ENCODE measurements around the gene TYRO3. TPM values are rescaled to one million over a fixed set of nuclear protein-coding genes. Genes with fewer than 3 reads are reported as not detected.

The TYRO3 gene
- under 1 TPM; 0.32 to 0.66 TPM for total RNA-seq

DNA sequence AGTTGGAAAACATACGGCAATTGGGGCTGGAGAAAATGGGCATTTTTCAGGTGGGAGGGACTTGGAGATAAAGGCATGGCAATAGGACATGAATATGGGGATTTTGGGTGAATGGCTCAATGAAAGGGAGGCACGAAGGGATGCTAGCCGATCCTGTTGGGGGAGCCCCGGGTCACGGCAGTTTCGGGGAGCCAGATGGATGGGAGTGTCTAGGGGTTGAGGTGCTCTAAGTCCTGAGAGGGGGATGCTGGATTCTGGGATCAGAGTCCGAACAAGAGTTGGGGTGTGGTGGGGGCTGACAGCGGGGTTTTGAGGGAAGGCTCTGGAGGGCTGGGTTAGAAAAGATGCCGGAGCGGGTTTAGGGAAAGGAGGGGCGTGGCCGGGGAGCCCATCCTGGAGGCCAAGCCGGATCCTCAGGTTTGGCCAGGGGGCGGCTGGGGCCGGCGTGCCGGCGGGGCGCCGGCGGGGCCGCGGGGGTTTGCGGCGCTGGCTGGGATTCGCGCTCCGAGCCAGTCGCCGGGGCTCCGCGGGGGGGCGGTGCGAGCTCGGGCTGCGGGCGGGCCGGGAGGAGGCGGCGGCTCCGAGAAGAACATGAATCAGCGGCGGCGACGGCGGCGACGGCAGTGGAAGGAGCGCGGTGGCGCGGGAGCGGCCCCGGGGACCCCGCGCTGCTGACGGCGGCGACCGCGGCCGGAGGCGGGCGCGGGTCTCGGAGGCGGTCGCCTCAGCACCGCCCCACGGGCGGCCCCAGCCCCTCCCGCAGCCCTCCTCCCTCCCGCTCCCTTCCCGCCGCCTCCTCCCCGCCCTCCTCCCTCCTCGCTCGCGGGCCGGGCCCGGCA is at the start of gene TYRO3:
Gene TYRO3, plus strand, starts transcription at position 813 of the 839 bp plus-strand sequence. CDS start 46 bp downstream, outside the sequence.
- ATAC-seq, result peak; percentile 69
- Mint-ChIP-seq H3K36me3 (no peaks in the 10 kb centered on the region), H3K27ac (peak within 1 kb of the TSS; percentile 9), H3K4me1 (peaks cover 14% of the 10 kb centered on the region), H3K9me3 (ENCODE audit: low read depth) (no peaks in the 10 kb centered on the region), H3K27me3 (peaks cover 39% of the 10 kb centered on the region), H3K4me3 (peak within 1 kb of the TSS; percentile 63)
- CTCF ChIA-PET, result interaction anchor here (0.7 to 2.0 kb wide), 19 partner anchors 9 to 349 kb away, joined by 3 to 9 read pairs (median 3); partner anchors contain the start of genes LTK, MAPKBP1 and RPAP1
- DNase-seq, result peak; percentile 70

DNA sequence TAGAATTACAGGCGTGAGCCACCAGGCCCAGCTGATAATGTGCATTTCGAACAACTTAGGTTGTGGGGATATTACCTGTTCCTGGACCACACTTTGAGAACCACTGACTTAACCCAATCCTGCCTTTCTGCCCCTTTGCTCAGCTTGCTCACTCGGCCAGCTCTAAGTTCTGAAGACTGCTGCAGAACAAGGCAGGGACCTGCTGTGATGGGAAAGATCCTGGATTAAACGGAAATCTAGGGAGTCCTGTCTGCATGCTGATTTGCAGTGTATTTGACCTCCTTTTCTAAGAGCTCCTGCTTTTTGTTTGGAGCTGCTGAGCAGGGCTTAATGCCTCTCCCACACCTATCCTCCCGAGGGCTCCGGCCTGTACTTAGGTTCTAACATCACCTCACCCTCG is 48.3 kb upstream of the TYRO3 start:
- peaks cover 49% of the 10 kb centered on the region for H3K27me3 Mint-ChIP-seq
- DNase-seq (no peak), ATAC-seq (no peak)
- peaks cover 29% of the 10 kb centered on the region for H3K4me1 Mint-ChIP-seq
- CTCF ChIA-PET, result no interaction called here
- no peak overlapping the region for H3K4me3 Mint-ChIP-seq
- no peaks in the 10 kb centered on the region for H3K9me3 Mint-ChIP-seq (ENCODE audit: low read depth)
- peaks cover 4% of the 10 kb centered on the region for H3K36me3 Mint-ChIP-seq
- no peak overlapping the region for H3K27ac Mint-ChIP-seq

DNA sequence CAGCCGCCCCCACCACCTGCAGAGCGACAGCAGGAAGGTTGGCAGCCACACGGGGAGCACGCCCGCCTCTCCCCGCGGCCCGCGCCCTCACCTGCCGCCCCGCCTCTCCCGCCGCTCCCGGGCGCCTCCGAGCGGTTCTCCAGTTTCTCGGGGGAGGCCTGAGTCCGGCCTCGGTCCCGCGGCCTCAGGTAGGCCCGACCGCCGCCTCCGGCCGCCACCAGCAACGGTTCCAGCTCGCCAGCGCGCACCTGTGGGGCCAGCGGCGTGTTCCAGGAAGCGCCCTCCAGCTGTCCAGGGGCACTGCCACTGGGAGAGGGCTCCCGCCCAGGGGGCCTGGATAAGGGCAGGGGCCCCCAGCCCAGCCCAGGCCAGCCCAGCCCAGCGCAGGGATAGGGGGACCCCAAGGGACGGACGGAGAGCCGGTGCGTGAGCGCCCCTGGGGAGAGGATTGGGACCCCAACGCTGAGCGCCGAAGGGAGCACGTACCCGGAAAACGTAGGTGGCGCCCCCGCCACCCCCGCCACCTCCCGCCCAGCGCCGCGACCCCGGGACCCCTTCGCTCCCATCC is 47.6 kb upstream of the TYRO3 start:
- H3K27ac Mint-ChIP-seq, result no peak overlapping the region
- H3K9me3 Mint-ChIP-seq (ENCODE audit: low read depth), result no peaks in the 10 kb centered on the region
- CTCF ChIA-PET, result no interaction called here

DNA sequence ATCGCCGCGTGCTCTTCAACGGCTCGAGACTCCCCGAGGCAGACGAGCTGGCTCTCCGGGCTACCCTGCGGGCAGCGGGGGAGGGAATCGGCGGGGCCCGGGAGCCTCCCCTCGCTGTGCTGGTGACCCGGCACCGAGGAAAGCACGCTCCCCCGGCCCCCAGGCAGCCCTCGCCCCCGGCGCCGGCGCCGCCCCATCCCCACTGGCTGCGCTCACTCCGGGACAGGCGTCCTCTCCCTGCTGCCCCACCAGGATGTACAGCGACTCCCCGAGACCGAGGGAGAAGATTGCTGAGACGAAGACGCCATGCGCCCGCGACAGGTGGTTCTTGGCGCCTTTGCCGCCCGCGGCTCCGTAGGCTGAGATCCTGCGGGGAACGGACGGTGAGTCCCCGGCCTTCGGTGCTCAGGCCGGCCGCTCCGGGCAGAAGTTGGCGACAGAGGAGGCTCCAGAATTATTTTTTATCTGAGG is 47.1 kb upstream of the TYRO3 start:
- ATAC-seq (peak; percentile 37), DNase-seq (no peak)
- H3K9me3 Mint-ChIP-seq (ENCODE audit: low read depth), result no peaks in the 10 kb centered on the region
- peaks cover 4% of the 10 kb centered on the region for H3K36me3 Mint-ChIP-seq
- peak overlapping the region; percentile 30 for H3K4me3 Mint-ChIP-seq
- CTCF ChIA-PET, result interaction anchor here (2.1 kb wide), 1 partner anchor 46 kb away, joined by 8 read pairs; no protein-coding TSS in a partner anchor
- peaks cover 48% of the 10 kb centered on the region for H3K27me3 Mint-ChIP-seq
- no peak overlapping the region for H3K27ac Mint-ChIP-seq
- H3K4me1 Mint-ChIP-seq, result peaks cover 29% of the 10 kb centered on the region

More for the DNA sequence above, 47.6 kb upstream of the TYRO3 start:
- Mint-ChIP-seq H3K27me3 (peaks cover 48% of the 10 kb centered on the region), H3K4me3 (no peak overlapping the region), H3K36me3 (peaks cover 4% of the 10 kb centered on the region), H3K4me1 (peaks cover 29% of the 10 kb centered on the region)
- ATAC-seq (no peak), DNase-seq (no peak)

DNA sequence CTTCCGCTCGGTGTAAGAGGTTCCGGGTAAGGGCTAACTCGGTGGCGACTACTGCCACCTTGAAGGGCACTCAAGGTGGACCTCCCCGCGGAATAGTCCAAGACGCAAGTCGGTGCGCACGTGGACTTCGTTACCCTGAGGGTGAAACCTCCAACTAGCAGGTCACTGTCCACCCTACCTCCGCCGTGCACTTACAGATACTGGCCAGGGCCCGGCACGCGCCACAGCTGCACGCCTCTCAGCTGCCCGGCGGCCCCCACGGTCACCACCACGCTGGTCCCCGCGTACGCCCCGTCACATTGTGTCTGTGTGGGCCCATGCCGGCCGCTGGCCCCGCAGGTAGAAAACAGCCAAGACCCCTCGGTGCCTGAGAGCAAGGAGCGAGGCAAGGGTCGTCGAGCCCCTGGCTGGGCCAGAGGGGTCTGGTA is 46.5 kb upstream of the TYRO3 start:
- H3K4me3 Mint-ChIP-seq, result peak overlapping the region; percentile 30
- H3K27me3 Mint-ChIP-seq, result peaks cover 48% of the 10 kb centered on the region
- H3K4me1 Mint-ChIP-seq, result peaks cover 29% of the 10 kb centered on the region
- DNase-seq, result no peak
- CTCF ChIA-PET, result interaction anchor here (0.9 to 2.1 kb wide), 2 partner anchors 45 to 46 kb away, joined by 3 to 8 read pairs; no protein-coding TSS in a partner anchor
- H3K36me3 Mint-ChIP-seq, result peaks cover 4% of the 10 kb centered on the region
- H3K27ac Mint-ChIP-seq, result no peak overlapping the region
- no peak for ATAC-seq
- no peaks in the 10 kb centered on the region for H3K9me3 Mint-ChIP-seq (ENCODE audit: low read depth)

DNA sequence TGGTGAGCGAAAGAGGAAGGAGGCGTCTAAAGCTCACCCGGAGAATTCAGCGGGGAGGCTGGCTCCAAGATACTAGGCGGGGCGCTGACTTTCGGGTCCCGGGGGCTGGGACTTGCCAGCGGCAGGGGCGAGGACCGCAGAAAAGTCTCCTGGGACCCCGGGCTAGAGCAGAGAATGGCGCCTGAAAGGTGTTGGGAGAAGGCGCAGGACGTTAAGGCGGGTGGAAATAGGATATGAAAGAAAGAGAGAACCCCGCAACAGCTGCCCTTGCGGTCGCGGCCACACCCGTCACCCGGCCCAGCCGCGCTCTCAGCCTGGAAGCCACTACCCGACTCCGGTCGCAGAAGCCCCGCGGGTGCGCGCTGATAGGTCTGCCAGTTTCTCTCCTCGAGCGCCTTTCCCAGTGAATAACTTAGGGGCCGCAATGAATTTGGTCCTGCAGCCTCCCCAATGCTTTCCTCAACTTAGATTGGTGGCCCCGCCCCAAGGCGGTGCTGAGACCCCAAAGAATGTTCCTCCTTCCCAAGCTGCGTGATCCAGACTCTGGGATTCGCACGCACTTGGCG is 46.0 kb upstream of the TYRO3 start:
- Mint-ChIP-seq H3K4me3 (peak overlapping the region; percentile 39), H3K9me3 (ENCODE audit: low read depth) (no peaks in the 10 kb centered on the region), H3K4me1 (peaks cover 29% of the 10 kb centered on the region), H3K27ac (no peak overlapping the region), H3K36me3 (peaks cover 6% of the 10 kb centered on the region), H3K27me3 (peaks cover 44% of the 10 kb centered on the region)
- CTCF ChIA-PET, result interaction anchor here (0.5 to 2.1 kb wide), 3 partner anchors 34 to 47 kb away, joined by 3 to 8 read pairs (median 3); no protein-coding TSS in a partner anchor
- peak; percentile 34 for ATAC-seq
- DNase-seq, result no peak

DNA sequence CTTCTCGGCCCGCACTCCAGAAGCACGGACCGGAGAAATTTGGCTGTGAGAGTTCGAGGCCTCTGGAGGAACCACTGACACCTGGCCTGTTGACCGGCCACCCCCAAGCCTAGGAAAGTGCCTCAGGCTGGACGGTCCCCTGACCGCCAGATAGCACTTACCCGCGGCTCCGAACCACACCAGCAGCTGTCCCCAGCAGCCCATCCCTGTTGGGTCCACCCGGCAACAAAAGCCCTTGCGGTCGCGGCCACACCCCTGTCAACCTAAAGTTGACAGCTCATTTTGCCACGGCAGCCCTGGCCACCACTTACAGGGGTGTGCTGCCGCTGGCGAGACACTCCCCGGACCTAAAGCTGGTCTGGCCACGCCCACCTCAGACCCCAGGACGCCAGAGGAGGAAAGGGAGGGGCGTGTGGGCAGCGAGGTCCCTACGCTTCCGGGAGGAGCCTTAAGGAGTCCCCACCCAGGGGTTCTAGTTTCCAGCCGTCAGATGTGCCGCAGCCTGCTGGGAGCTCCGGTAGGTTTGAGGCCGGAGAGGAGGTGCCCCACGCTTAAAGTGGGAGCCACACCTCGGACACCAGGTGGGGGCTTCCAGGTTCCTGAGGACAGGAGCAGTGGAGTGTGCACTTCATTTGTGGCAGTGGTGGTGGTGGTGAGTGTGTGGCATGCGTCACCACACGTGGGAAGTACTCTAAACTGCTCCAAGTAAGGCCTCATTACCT is 45.3 kb upstream of the TYRO3 start, which contains the start of gene LTK:
Gene LTK, minus strand, starts transcription at position 322 of the 722 bp plus-strand sequence. Its CDS starts 118 bp downstream, at position 204.
- CTCF ChIA-PET, result interaction anchor here (0.5 to 2.1 kb wide), 3 partner anchors 35 to 47 kb away, joined by 3 to 8 read pairs (median 3); no protein-coding TSS in a partner anchor
- DNase-seq (no peak), ATAC-seq (peak; percentile 37)
- Mint-ChIP-seq H3K36me3 (peaks cover 7% of the 10 kb centered on the region), H3K9me3 (ENCODE audit: low read depth) (no peaks in the 10 kb centered on the region), H3K4me1 (peaks cover 29% of the 10 kb centered on the region), H3K27ac (no peak within 1 kb of the TSS), H3K27me3 (peaks cover 41% of the 10 kb centered on the region), H3K4me3 (peak within 1 kb of the TSS; percentile 39)

DNA sequence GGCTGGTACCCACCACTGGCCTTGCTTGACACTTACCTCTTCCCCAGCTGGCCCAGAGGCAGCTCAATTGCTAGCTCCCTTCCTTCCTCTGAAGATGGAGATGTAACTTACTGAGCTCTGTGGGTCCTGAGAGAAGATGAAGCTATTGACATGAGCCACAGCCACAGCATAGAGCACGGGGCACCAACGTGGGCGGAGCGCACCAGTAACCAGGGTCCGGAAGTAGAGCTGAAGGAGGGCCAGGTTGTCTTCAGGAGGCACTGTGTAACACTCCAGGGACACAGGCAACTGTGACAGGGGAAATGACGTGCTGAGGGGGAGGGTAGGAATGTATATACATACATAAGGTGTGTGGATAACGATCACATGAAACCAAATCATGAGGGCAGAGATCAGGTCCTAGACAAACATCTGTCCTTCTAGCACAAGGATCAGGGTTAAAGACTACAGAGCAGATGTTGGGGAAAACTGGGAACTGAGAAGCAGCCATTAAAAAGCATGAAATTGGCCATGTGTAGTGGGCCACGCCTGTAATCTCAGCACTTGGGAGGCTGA is 41.0 kb upstream of the TYRO3 start:
- Mint-ChIP-seq H3K4me1 (peaks cover 19% of the 10 kb centered on the region), H3K27me3 (peaks cover 12% of the 10 kb centered on the region), H3K9me3 (ENCODE audit: low read depth) (no peaks in the 10 kb centered on the region), H3K36me3 (peaks cover 7% of the 10 kb centered on the region), H3K4me3 (no peak overlapping the region), H3K27ac (no peak overlapping the region)
- no peak for DNase-seq
- CTCF ChIA-PET, result no interaction called here
- ATAC-seq, result no peak

DNA sequence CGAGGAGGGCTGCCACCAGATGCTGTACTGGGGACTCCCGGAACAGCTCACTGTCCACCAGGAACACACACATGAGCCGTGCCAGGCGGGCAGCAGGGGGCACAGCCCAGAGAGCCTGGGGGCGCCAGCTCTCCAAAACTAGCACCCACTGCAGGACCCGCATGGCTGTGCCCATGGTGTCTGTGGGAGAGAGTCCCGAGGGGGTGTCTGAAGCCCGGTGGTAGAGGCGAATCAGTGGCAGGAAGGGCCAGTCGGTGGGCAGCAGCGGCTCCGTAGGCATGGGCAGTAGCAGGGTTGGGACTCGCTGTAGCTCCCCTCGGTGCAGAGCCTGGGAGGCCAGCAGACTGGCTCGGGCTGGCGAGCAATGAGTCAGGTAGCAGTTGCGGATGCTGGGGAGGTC is 38.4 kb upstream of the TYRO3 start:
- DNase-seq (no peak), ATAC-seq (no peak)
- H3K27me3 Mint-ChIP-seq, result no peaks in the 10 kb centered on the region
- no peak overlapping the region for H3K4me3 Mint-ChIP-seq
- no peaks in the 10 kb centered on the region for H3K4me1 Mint-ChIP-seq
- peaks cover 3% of the 10 kb centered on the region for H3K36me3 Mint-ChIP-seq
- no peak overlapping the region for H3K27ac Mint-ChIP-seq
- CTCF ChIA-PET, result no interaction called here
- H3K9me3 Mint-ChIP-seq (ENCODE audit: low read depth), result no peaks in the 10 kb centered on the region

DNA sequence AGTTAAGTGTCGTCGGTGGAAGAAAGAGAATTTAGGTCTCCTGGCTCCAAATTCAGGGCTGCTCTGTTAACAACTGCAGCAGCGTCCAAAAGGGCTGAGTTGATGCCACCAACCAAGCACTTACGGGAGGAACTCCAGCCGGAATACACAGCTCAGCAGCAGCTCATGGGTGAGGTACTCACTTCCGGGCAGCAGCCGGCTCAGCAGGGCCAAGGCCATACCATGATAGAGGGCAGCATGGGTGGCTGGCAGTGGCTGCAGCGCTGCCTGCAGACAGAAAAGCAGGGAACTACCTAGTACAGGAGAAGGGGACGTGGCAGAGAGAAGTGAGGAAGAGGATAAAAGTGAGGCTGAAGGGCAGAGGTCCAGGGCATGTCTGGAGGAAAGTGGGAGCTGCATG is 37.4 kb upstream of the TYRO3 start:
- no peaks in the 10 kb centered on the region for H3K27me3 Mint-ChIP-seq
- peaks cover 5% of the 10 kb centered on the region for H3K36me3 Mint-ChIP-seq
- CTCF ChIA-PET, result no interaction called here
- no peak overlapping the region for H3K4me3 Mint-ChIP-seq
- no peaks in the 10 kb centered on the region for H3K4me1 Mint-ChIP-seq
- ATAC-seq, result no peak
- DNase-seq, result no peak
- H3K9me3 Mint-ChIP-seq (ENCODE audit: low read depth), result no peaks in the 10 kb centered on the region
- no peak overlapping the region for H3K27ac Mint-ChIP-seq

DNA sequence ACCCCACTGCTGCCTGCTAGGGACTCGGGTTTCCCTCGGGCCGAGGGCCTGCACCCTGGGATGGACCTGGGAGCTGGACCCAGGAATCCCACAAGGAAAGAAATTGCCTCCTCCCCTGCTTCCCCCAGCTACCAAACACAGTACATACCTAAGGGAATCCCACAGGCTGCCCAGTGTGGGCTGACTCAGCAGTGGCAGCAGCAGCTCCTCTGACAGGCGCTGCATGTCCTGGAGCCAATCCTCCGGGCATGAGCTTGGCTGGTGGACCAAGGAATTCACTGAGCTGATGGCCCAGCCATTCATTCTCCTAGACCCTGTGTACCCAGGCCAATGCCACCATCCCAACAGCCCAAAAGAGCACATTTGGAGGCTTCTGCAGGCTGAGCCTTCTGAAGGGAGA is 35.9 kb upstream of the TYRO3 start:
- Mint-ChIP-seq H3K27ac (no peak overlapping the region), H3K36me3 (peaks cover 4% of the 10 kb centered on the region), H3K4me3 (no peak overlapping the region), H3K4me1 (no peaks in the 10 kb centered on the region), H3K27me3 (no peaks in the 10 kb centered on the region), H3K9me3 (ENCODE audit: low read depth) (no peaks in the 10 kb centered on the region)
- CTCF ChIA-PET, result no interaction called here
- ATAC-seq, result no peak
- no peak for DNase-seq

DNA sequence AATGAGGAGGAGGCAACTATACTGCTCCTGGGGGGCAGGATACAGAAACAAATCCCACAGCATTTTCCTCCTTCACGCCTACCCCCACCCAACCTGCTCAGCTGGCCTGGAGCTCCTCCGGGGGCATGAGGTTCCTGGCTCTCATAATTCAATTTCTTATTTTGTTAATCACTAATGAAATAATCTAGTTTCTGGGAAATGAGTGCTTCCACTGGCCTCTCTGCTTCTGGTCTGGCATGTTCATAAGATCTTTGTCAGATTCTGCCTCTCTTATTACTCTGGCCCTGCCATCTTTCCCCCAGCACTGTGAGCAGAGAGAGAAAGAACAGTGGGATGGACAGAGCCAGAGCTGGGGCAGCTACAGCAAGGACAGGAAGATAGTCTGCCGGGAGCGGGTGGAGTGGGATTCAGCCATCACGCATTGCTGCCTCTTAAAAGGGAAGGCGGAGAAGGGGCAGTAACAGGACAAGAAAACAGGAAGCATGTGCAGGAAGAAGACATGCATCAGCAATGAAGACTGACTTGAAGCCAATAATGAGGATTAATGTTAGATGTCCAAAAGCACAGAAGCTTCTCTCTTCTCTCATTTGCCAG is 28.6 kb upstream of the TYRO3 start:
- Mint-ChIP-seq H3K27ac (no peak overlapping the region), H3K4me1 (no peaks in the 10 kb centered on the region), H3K9me3 (ENCODE audit: low read depth) (no peaks in the 10 kb centered on the region), H3K36me3 (peaks cover 18% of the 10 kb centered on the region), H3K27me3 (no peaks in the 10 kb centered on the region), H3K4me3 (no peak overlapping the region)
- CTCF ChIA-PET, result no interaction called here
- ATAC-seq (no peak), DNase-seq (no peak)

All from activated CD8-positive, alpha-beta memory T cell treated with anti-CD3 and anti-CD28 coated beads, Interleukin-2, amount 10 ng/mL, durations not matched to agents 7 days and 5 days (primary cell).